Islet of Langerhans (tissue), 1 donor: Measurements from ENCODE around the gene KIF6.

ENCODE experiments used
- FAIRE-seq: peaks from one replicate; lab custom pipeline; 2011; peaks lifted over from hg19 to GRCh38; lab: Jason Lieb, UNC

Gene KIF6

DNA sequence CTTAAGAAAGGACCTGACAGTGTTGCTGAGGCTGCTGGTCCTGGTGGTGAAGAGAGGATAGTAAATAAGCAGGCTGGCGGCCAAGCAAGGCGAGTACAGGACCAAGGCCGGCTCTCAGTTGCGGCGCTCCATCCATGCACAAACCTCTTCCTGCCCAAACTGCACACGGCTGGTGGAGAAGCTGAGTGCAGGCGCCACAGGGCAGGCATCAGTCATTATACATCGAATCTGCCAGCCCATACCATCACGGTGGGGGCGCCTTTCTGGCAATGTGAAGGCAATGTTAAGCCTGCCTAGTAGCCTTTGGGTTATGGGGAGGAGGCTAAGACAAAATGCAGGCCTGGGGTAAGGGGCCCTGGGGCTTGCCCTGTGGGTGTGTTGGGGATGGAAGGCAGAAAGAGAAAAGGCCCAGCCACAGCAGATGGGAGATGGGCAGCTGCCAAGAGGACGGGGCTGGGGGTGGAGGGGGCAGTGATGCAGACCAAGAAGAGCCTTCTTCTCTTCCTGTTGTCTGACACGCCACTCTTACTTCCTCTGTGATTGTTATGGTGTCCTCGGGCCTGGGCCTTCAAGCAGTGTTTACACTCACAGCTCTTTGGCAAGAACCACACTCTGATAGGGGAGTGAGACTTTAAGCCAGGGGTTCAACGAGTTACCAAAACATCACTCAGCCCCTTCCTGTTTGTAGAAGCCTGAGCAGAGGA is 382.4 kb downstream of the KIF6 start:
- no peak for FAIRE-seq

- no peak for FAIRE-seq
These were observed 383.3 kb downstream of the KIF6 start for GRCh38 chr6:39341937-39342336.

- no peak for FAIRE-seq
These were observed 383.9 kb downstream of the KIF6 start for GRCh38 chr6:39341352-39341751.

GRCh38 chr6:39339868-39340550 is 385.2 kb downstream of the KIF6 start:
- peak; percentile 94 for FAIRE-seq

GRCh38 chr6:39339096-39339867 is 385.9 kb downstream of the KIF6 start:
- FAIRE-seq = no peak

- FAIRE-seq = no peak
These were observed 386.8 kb downstream of the KIF6 start for GRCh38 chr6:39338397-39338796.

GRCh38 chr6:39335780-39336545 is 389.2 kb downstream of the KIF6 start:
- FAIRE-seq = no peak

GRCh38 chr6:39333644-39334438 is 391.4 kb downstream of the KIF6 start:
- FAIRE-seq = no peak

DNA sequence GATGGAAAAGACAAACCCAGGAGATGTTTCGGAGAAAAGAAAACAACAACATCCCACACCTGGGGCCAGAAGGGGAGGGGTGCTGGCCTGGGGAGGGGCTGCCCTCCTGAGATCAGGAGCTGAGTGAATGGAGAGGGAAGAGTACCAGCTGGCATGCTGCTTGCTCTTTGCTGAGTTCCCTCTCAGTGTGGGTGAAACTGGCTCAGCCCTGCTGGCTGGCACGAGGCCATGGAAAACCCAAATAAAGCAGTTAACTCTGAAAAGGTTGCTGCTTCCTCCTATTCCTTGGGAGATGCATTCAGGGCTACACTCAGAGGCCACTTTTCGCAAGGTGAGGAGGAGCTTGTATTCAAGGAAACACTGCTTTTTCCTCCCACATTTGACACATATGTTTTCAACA is 394.7 kb downstream of the KIF6 start:
- no peak for FAIRE-seq

- FAIRE-seq = no peak
These were observed 395.2 kb downstream of the KIF6 start for GRCh38 chr6:39330057-39330456.

GRCh38 chr6:39328066-39328465 is 397.1 kb downstream of the KIF6 start:
- no peak for FAIRE-seq

DNA sequence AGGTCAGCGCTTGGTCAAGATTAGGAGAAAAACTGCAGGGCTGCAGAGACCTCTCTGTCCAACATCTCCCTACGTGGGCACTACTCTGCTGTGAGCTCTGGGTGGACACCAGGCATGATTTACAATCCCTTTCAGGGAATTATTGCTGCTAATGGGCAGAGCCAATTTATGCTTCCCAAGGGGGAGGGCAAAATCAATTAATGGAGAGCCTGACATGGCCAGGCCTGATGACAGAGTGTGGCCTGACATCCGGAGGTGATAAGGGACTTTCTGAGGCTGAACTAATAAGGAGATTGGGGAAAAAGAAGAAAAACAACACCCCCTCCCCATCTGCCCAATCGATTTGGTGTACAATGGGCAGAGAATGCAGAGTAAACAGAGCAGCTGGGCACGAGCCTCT is 397.7 kb downstream of the KIF6 start:
- FAIRE-seq = peak; percentile 55

GRCh38 chr6:39322306-39322850 is 402.8 kb downstream of the KIF6 start, which contains the start of gene KCNK16:
Gene KCNK16, minus strand, starts transcription at chr6:39322702. Its CDS starts 162 bp downstream, at chr6:39322540.
- no peak for FAIRE-seq

DNA sequence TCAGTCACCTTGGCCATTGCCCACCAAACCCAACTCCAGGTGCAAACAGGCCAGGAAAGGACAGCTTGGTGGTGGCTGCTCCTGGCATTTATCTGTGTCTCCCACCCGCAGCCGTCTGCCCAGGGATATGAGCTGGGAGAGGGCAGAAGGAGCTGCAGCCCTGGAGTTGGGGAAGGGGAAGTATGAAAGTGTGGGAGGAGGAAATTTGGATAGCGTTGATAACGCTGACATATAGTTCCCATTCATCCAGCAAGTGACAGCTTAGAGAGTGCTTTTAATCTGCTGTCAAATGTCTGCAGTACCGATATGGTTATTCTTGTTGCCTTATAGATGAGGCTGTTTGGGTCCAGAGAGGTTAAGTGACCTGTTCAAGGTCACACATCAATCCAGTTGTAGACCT is 403.4 kb downstream of the KIF6 start:
- no peak for FAIRE-seq

- FAIRE-seq = no peak
These were observed 404.7 kb downstream of the KIF6 start for GRCh38 chr6:39320363-39320984.

DNA sequence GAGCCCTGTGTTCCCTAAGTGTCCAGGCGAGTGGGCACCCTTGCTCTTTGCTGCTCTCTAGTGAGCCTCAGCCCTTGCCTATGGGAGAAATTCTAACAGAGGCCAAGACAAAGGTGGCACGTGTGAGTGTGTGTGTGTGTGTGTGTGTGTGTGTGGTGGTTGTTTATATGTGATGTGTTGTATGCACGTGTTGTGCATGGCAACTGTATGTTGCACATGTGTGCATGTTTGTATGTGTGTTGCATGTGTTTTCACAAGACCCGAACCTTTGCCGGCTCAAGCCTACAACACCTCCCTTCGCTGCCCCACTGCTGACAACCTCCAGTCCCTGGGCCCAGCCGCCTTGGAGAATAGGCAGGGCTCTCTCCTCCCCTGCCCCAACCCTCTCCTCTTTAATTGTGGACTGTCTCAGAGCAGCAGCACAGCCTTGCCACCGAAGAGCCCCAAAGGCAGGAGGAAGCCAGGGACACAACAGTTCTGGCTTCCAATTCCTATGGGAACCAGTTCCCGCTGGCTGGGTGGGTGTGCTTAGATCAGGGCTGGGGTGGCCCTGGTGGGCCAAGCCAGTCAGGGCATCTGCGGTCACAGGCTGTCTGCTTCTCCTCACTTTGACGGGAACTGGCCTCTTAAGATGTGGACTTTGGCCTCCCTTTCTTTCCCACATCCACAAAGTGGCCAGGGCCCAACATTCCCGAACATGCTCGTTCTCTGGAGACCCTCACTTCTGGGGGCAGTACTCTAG is 405.4 kb downstream of the KIF6 start:
- no peak for FAIRE-seq

- no peak for FAIRE-seq
These were observed 408.0 kb downstream of the KIF6 start for GRCh38 chr6:39317256-39317655.

- no peak for FAIRE-seq
These were observed 410.9 kb downstream of the KIF6 start, which contains the start of gene KCNK17 for GRCh38 chr6:39314273-39314795. Gene KCNK17, minus strand, starts transcription at chr6:39314419. Its CDS starts 99 bp downstream, at chr6:39314320.

- FAIRE-seq = no peak
These were observed 411.5 kb downstream of the KIF6 start for GRCh38 chr6:39313526-39314272.
